ENCODE data around the gene LRRC39.
"Not testable (repeated sequence)": the region's sequence is repeated elsewhere in the genome, so short reads cannot be mapped to it uniquely, and the experiment has no call there.

- not testable (repeated sequence) for TF ChIP-seq POLR2A, CTCF (IDR thresholded peaks at IDR 0.05)
These were observed 27.5 kb upstream of the LRRC39 start for GRCh38 chr1:100205593-100205992.
